H1 (cell line): Measurements from ENCODE around the gene IFT122. TPM values are rescaled to one million over a fixed set of nuclear protein-coding genes. Genes with fewer than 3 reads are reported as not detected.

Experiments
- CTCF ChIA-PET: fragments of 300-600 bp; sonication (Branson Sonifier 250); formaldehyde crosslinking; loops from one replicate; lab custom pipeline; 2021; ENCODE audit not compliant: partially characterized antibody; lab: Charles Lee
- POLR2A ChIA-PET: fragments of 300-600 bp; sonication (Branson Sonifier 250); formaldehyde crosslinking; loops from one replicate; lab custom pipeline; 2021; ENCODE audit warnings: inconsistent platforms; ENCODE audit not compliant: partially characterized antibody; lab: Charles Lee
- DNase-seq, 2 experiments: peaks; one replicate each; pipeline versions ENCODE4 v3.0.0 to v3.0.0-alpha.2; 2010 to 2022; ENCODE audit warnings: low spot score in 2 of 2, low read depth in 1 of 2, mixed read lengths in 1 of 2
- FAIRE-seq: peaks from 2 replicates; lab custom pipeline; 2011; peaks lifted over from hg19 to GRCh38; lab: Jason Lieb, UNC
- H2AFZ ChIP-seq: 2 replicates; pipeline ENCODE4 v1.8.1; 2012; ENCODE audit warnings: low read length, inconsistent platforms
- H2AK5ac ChIP-seq: 2 replicates; pipeline ENCODE4 v1.6.1; 2013; ENCODE audit warnings: low read depth, low read length
- H2BK120ac ChIP-seq: replicated peaks from 2 replicates; pipeline ENCODE3; 2013; ENCODE audit warnings: low read depth, low read length, inconsistent platforms
- H2BK12ac ChIP-seq: 2 replicates; pipeline ENCODE4 v1.6.1; 2013; ENCODE audit warnings: low read depth, low read length
- H2BK15ac ChIP-seq: 2 replicates; pipeline ENCODE4 v1.6.1; 2013; ENCODE audit warnings: low read length
- H2BK20ac ChIP-seq: 2 replicates; pipeline ENCODE4 v1.6.1; 2013; ENCODE audit warnings: low read length
- H2BK5ac ChIP-seq: 2 replicates; pipeline ENCODE4 v1.6.1; 2013; ENCODE audit warnings: low read depth, low read length
- H3K14ac ChIP-seq: 2 replicates; pipeline ENCODE4 v1.6.1; 2013; ENCODE audit warnings: inconsistent platforms; ENCODE audit not compliant: insufficient read length
- H3K18ac ChIP-seq: 2 replicates; pipeline ENCODE4 v1.6.1; 2013; ENCODE audit warnings: low read length; ENCODE audit errors: extremely low read depth
- H3K23ac ChIP-seq: 2 replicates; pipeline ENCODE4 v1.6.1; 2013; ENCODE audit warnings: inconsistent platforms; ENCODE audit not compliant: insufficient read length
- H3K23me2 ChIP-seq: 2 replicates; pipeline ENCODE4 v1.6.1; 2013; ENCODE audit warnings: low read depth, low read length
- H3K27ac ChIP-seq: 2 replicates; pipeline ENCODE4 v1.6.1; 2011; ENCODE audit warnings: low read depth, low read length, inconsistent platforms
- H3K27me3 ChIP-seq, 4 experiments: replicated peaks in 1 of 4; 1 replicate in 1 of 4; 2 replicates in 3 of 4; pipeline versions ENCODE4 v1.6.1 to v1.8.1; 2011 to 2013; ENCODE audit warnings: low read length in 3 of 4, mild to moderate bottlenecking in 3 of 4, inconsistent platforms in 2 of 4, mixed read lengths in 2 of 4, moderate library complexity in 1 of 4; ENCODE audit not compliant: control insufficient read depth in 3 of 4, insufficient read depth in 3 of 4; ENCODE audit errors: extremely low read depth in 1 of 4
- H3K36me3 ChIP-seq, 4 experiments: 2 replicates each; pipeline versions ENCODE4 v1.6.1 to v1.8.1; 2011 to 2013; ENCODE audit warnings: mild to moderate bottlenecking in 4 of 4, low read length in 3 of 4, moderate library complexity in 2 of 4, control low read depth in 1 of 4, inconsistent platforms in 1 of 4; ENCODE audit not compliant: insufficient read depth in 4 of 4, control insufficient read depth in 2 of 4
- H3K4ac ChIP-seq: replicated peaks from 2 replicates; pipeline ENCODE3; 2013; ENCODE audit warnings: low read length, low read depth, mixed read lengths, inconsistent platforms; ENCODE audit not compliant: insufficient read length
- H3K4me1 ChIP-seq, 4 experiments: replicated peaks in 1 of 4; 1 replicate in 1 of 4; 2 replicates in 3 of 4; pipeline versions ENCODE4 v1.6.1 to v1.8.1; 2011 to 2013; ENCODE audit warnings: low read length in 3 of 4, inconsistent platforms in 2 of 4, mixed read lengths in 1 of 4; ENCODE audit not compliant: insufficient read depth in 4 of 4, control insufficient read depth in 3 of 4
- H3K4me2 ChIP-seq, 2 experiments: 2 replicates each; pipeline versions ENCODE4 v1.6.1 to v1.8.1; 2011 to 2013; ENCODE audit warnings: low read depth in 2 of 2, low read length in 2 of 2, control low read depth in 1 of 2, inconsistent platforms in 1 of 2, mild to moderate bottlenecking in 1 of 2; ENCODE audit not compliant: insufficient read depth in 1 of 2
- H3K4me3 ChIP-seq, 4 experiments: fragments of 200-600, 300-600 bp in 1 of 4; sonication (generic), shearing (Covaris generic), sonication (Bioruptor Twin) in 1 of 4; 2 replicates each; pipeline versions ENCODE4 v1.5.1 to v1.8.1; 2011 to 2016; ENCODE audit warnings: low read length in 4 of 4, low read depth in 3 of 4, control low read depth in 2 of 4, inconsistent platforms in 2 of 4, mild to moderate bottlenecking in 2 of 4, mixed read lengths in 1 of 4, moderate library complexity in 1 of 4; ENCODE audit not compliant: insufficient read depth in 2 of 4; ENCODE audit errors: extremely low read depth in 1 of 4
- H3K56ac ChIP-seq: replicated peaks from 2 replicates; pipeline ENCODE3; 2013; ENCODE audit warnings: low read depth, mild to moderate bottlenecking, mixed read lengths, low read length, inconsistent platforms; ENCODE audit not compliant: insufficient read length
- H3K79me1 ChIP-seq: 2 replicates; pipeline ENCODE4 v1.6.1; 2013; ENCODE audit warnings: low read depth, low read length, control low read depth
- H3K79me2 ChIP-seq, 2 experiments: 2 replicates each; pipeline versions ENCODE4 v1.6.1 to v1.8.1; 2012 to 2013; ENCODE audit warnings: low read length in 2 of 2, mild to moderate bottlenecking in 2 of 2, inconsistent platforms in 1 of 2; ENCODE audit not compliant: insufficient read depth in 2 of 2, control insufficient read depth in 1 of 2
- H3K9ac ChIP-seq, 4 experiments: replicated peaks in 1 of 4; 1 replicate in 1 of 4; 2 replicates in 3 of 4; pipeline versions ENCODE4 v1.6.1 to v1.8.1; 2011 to 2013; ENCODE audit warnings: low read depth in 3 of 4, low read length in 3 of 4, control low read depth in 2 of 4, mild to moderate bottlenecking in 2 of 4, moderate library complexity in 2 of 4, inconsistent platforms in 1 of 4; ENCODE audit errors: extremely low read depth in 1 of 4
- H3K9me3 ChIP-seq, 2 experiments: 2 replicates each; pipeline versions ENCODE4 v1.6.1 to v1.8.1; 2012 to 2013; ENCODE audit warnings: mild to moderate bottlenecking in 2 of 2, moderate library complexity in 2 of 2, control low read depth in 1 of 2, inconsistent platforms in 1 of 2, low read depth in 1 of 2, low read length in 1 of 2, mixed read lengths in 1 of 2; ENCODE audit not compliant: insufficient read depth in 2 of 2
- H4K20me1 ChIP-seq, 2 experiments: replicated peaks in 1 of 2; 2 replicates each; pipeline versions ENCODE3 to v1.8.1; 2011 to 2013; ENCODE audit warnings: inconsistent platforms in 2 of 2, low read length in 2 of 2, mild to moderate bottlenecking in 1 of 2; ENCODE audit not compliant: insufficient read depth in 2 of 2, control insufficient read depth in 1 of 2
- H4K5ac ChIP-seq: 2 replicates; pipeline ENCODE4 v1.6.1; 2013; ENCODE audit warnings: low read length, low read depth, mixed read lengths, inconsistent platforms; ENCODE audit not compliant: insufficient read length
- H4K8ac ChIP-seq: 2 replicates; pipeline ENCODE4 v1.8.0; 2013; ENCODE audit warnings: mild to moderate bottlenecking, moderate library complexity, low read length, inconsistent platforms; ENCODE audit not compliant: insufficient read depth; ENCODE audit errors: extremely low read depth
- H4K91ac ChIP-seq: replicated peaks from 2 replicates; pipeline ENCODE3; 2013; ENCODE audit warnings: low read length, mixed read lengths, inconsistent platforms; ENCODE audit not compliant: insufficient read length
- CBX8 ChIP-seq: fragments of 300-800, 300-1000 bp; sonication (generic); IDR thresholded peaks from 2 replicates; pipeline ENCODE4 v1.7.1; 2016; ENCODE audit warnings: low read depth, low read length, borderline replicate concordance
- E2F6 ChIP-seq: IDR thresholded peaks from 2 replicates; pipeline ENCODE4 v1.6.1; 2012; ENCODE audit warnings: inconsistent platforms
- EP300 ChIP-seq, 2 experiments: IDR thresholded peaks; 1 replicate in 1 of 2; 2 replicates in 1 of 2; pipeline ENCODE4 v1.6.1; 2011 to 2012; ENCODE audit warnings: low read depth in 2 of 2, low read length in 2 of 2, mild to moderate bottlenecking in 2 of 2, borderline replicate concordance in 1 of 2, inconsistent platforms in 1 of 2, moderate library complexity in 1 of 2
- JUN ChIP-seq: IDR thresholded peaks from 2 replicates; pipeline ENCODE4 v1.6.1; 2011; ENCODE audit warnings: low read depth, mild to moderate bottlenecking, improper control_type of control experiment, low read length
- KDM1A ChIP-seq: fragments of 200-600, 300-600 bp; sonication (generic); IDR thresholded peaks from 2 replicates; pipeline ENCODE4 v1.7.1; 2016; ENCODE audit warnings: mild to moderate bottlenecking, low read length, borderline replicate concordance
- KDM4A ChIP-seq: IDR thresholded peaks from one replicate; pipeline ENCODE4 v1.7.1; 2012; ENCODE audit warnings: low read depth, mild to moderate bottlenecking, moderate library complexity, low read length, inconsistent platforms; ENCODE audit not compliant: severe bottlenecking
- SP1 ChIP-seq: IDR thresholded peaks from 2 replicates; pipeline ENCODE4 v1.6.1; 2011; ENCODE audit warnings: low read depth, low read length
- USF2 ChIP-seq: IDR thresholded peaks from 2 replicates; pipeline ENCODE4 v1.6.1; 2011; ENCODE audit warnings: low read length, improper control_type of control experiment
- YY1 ChIP-seq: IDR thresholded peaks from 2 replicates; pipeline ENCODE4 v1.6.1; 2011; ENCODE audit warnings: low read depth, mild to moderate bottlenecking, low read length
- ZNF274 ChIP-seq: IDR thresholded peaks from 2 replicates; pipeline ENCODE4 v1.7.0; 2012; ENCODE audit warnings: low read length, borderline replicate concordance; ENCODE audit errors: extremely low read depth
- WGBS, 2 experiments: shearing (Covaris generic) in 1 of 2; methylation state at CpG; one replicate each; pipeline versions ENCODE4 v1.1.6 to v1.1.7; 2013 to 2015; ENCODE audit warnings: low lambda C conversion rate in 2 of 2, mixed read lengths in 2 of 2, inconsistent platforms in 1 of 2, low coverage in 1 of 2, missing lambda C conversion rate in 1 of 2; ENCODE audit not compliant: insufficient replicate concordance in 2 of 2, insufficient coverage in 1 of 2, insufficient read length in 1 of 2; ENCODE audit errors: extremely low coverage in 1 of 2, missing lambda C conversion rate in 1 of 2; 5-methylcytosine and 5-hydroxymethylcytosine counted together
- polyA plus RNA-seq, 7 experiments: library from polyadenylated mRNA; depleted of rRNA in 3 of 7; stranded (reverse) in 5 of 7; unstranded in 2 of 7; fragments of >200 nt in 5 of 7; fragments of 200-250 nt in 2 of 7; gene quantifications; 1 replicate in 5 of 7; 2 replicates in 1 of 7; 4 replicates in 1 of 7; pipeline versions ENCODE4 v1.2.1 to v1.2.3, GENCODE V29; 2011 to 2013; ENCODE audit warnings: missing spikeins in 2 of 7, mixed read lengths in 2 of 7
- total RNA-seq: library from RNA; stranded (reverse); fragmentation: NEBNext Ultra II Directional; extraction: Animal tissue kit (Norgen Biotek cat#: 25700); gene quantifications from 2 replicates; pipeline ENCODE4 v1.2.1, GENCODE V29; 2021

IFT122 gene
- total and polyA plus RNA-seq, 2 of the 8 experiments (the other 6 are each of a cell fraction or from before 2014, with no cell fraction given), result 23.7 to 25.1 TPM

GRCh38 chr3:129474984-129475804 lies 35.2 kb downstream of the IFT122 start:
- Histone ChIP-seq H3K27ac (no peak overlapping the region), H4K5ac (no peak overlapping the region), H2BK5ac (no peak overlapping the region), H4K20me1 (no peaks in the 10 kb centered on the region), H2BK120ac (no peak overlapping the region), H3K56ac (no peak overlapping the region), H2AK5ac (no peak overlapping the region), H3K79me1 (no peaks in the 10 kb centered on the region), H3K79me2 (no peaks in the 10 kb centered on the region), H4K91ac (no peak overlapping the region), H3K9me3 (no peaks in the 10 kb centered on the region), H4K8ac (no peak overlapping the region), H2AFZ (no peak overlapping the region), H2BK12ac (no peak overlapping the region), H2BK20ac (no peak overlapping the region), H3K4me3 (no peak overlapping the region), H2BK15ac (no peak overlapping the region), H3K4me1 (no peaks in the 10 kb centered on the region), H3K27me3 (no peaks in the 10 kb centered on the region), H3K23ac (no peak overlapping the region), H3K4me2 (no peak overlapping the region), H3K4ac (no peak overlapping the region), H3K14ac (no peak overlapping the region), H3K23me2 (no peaks in the 10 kb centered on the region), H3K9ac (no peak overlapping the region), H3K36me3 (peaks cover 4 to 21% (median 9%) of the 10 kb centered on the region in 4 experiments; a peak in 6 of 8 replicates), H3K18ac (no peak overlapping the region)
- no peak for FAIRE-seq
- WGBS, 2 experiments, result 91% methylated on average over 10 of the region's 10 CpGs; no CpG with 5 or more reads in 1 of the 2 experiments
- DNase-seq, result no peak
- CTCF ChIA-PET, result interaction anchor here (1.1 to 2.0 kb wide), 5 partner anchors 10 to 92 kb away, joined by 3 to 7 read pairs (median 5); no protein-coding TSS in a partner anchor
- POLR2A ChIA-PET, result interaction anchor here (0.6 to 1.1 kb wide), 3 partner anchors 27 to 313 kb away, joined by 3 to 4 read pairs (median 3); no protein-coding TSS in a partner anchor
- TF ChIP-seq KDM4A (no peak), KDM1A (no peak), USF2 (no peak), SP1 (no peak), EP300 (IDR thresholded peaks at IDR 0.05; ENCODE audit: borderline replicate concordance in 1 of 2, low read depth in 2 of 2, low read length in 2 of 2) (no peak), ZNF274 (no peak), CBX8 (no peak), JUN (no peak), YY1 (no peak), E2F6 (no peak)
